SU-DHL-6 (cell line): ENCODE data around the gene SORCS2.

Source experiments
- H2AFZ ChIP-seq: fragments of 200-600 bp; sonication (generic); 2 replicates; pipeline ENCODE4 v1.6.1; 2014; ENCODE audit warnings: low read depth, mild to moderate bottlenecking, moderate library complexity, mixed read lengths, antibody characterized with exemption, low read length; ENCODE audit not compliant: severe bottlenecking
- H3F3A ChIP-seq: fragments of 200-600 bp; shearing (Covaris generic); 2 replicates; pipeline ENCODE4 v1.6.0; 2016; ENCODE audit warnings: antibody characterized with exemption, mild to moderate bottlenecking; ENCODE audit not compliant: insufficient read depth
- H3K27ac ChIP-seq: fragments of 200-600 bp; sonication (generic); 2 replicates; pipeline ENCODE4 v1.5.1; 2016; ENCODE audit warnings: low read depth, mild to moderate bottlenecking, low read length, moderate library complexity, mixed read lengths
- H3K27me3 ChIP-seq: fragments of 200-600 bp; sonication (generic), shearing (Covaris generic); 2 replicates; pipeline ENCODE4 v1.6.0; 2014; ENCODE audit warnings: mild to moderate bottlenecking, low read length
- H3K36me3 ChIP-seq: fragments of 200-600 bp; sonication (generic); 2 replicates; pipeline ENCODE4 v1.6.1; 2014; ENCODE audit warnings: mild to moderate bottlenecking, low read length, mixed read lengths
- H3K4me2 ChIP-seq: fragments of 300-600, 200-600 bp; shearing (Covaris generic), sonication (generic); 2 replicates; pipeline ENCODE4 v1.6.0; 2014; ENCODE audit warnings: low read length, low read depth, mild to moderate bottlenecking; ENCODE audit not compliant: poor library complexity, severe bottlenecking
- H3K4me3 ChIP-seq: fragments of 200-600 bp; sonication (generic); 2 replicates; pipeline ENCODE4 v1.5.1; 2014; ENCODE audit warnings: antibody characterized with exemption, low read length, mild to moderate bottlenecking, mixed read lengths; ENCODE audit not compliant: insufficient read depth, poor library complexity, severe bottlenecking
- H3K79me2 ChIP-seq: fragments of 200-600 bp; sonication (generic); 2 replicates; pipeline ENCODE4 v1.6.1; 2014; ENCODE audit warnings: mild to moderate bottlenecking, low read length, moderate library complexity; ENCODE audit not compliant: insufficient read depth
- H3K9ac ChIP-seq: fragments of 200-600 bp; sonication (generic); 2 replicates; pipeline ENCODE4 v1.7.0; 2014; ENCODE audit warnings: mild to moderate bottlenecking, low read length
- H3K9me2 ChIP-seq: fragments of 200-600 bp; sonication (generic); replicated peaks from 2 replicates; pipeline ENCODE4 v1.6.1; 2014; ENCODE audit warnings: low read length; ENCODE audit not compliant: insufficient read depth
- H3K9me3 ChIP-seq: fragments of 200-600 bp; sonication (generic); 2 replicates; pipeline ENCODE4 v1.6.1; 2014; ENCODE audit warnings: low read length, mixed read lengths; ENCODE audit not compliant: insufficient read depth
- H4K20me1 ChIP-seq: fragments of 200-600 bp; sonication (generic); 2 replicates; pipeline ENCODE4 v1.6.1; 2014; ENCODE audit warnings: low read depth, mild to moderate bottlenecking, antibody characterized with exemption, low read length, moderate library complexity, mixed read lengths
- CTCF ChIP-seq: fragments of 200-600 bp; sonication (generic); IDR thresholded peaks from one replicate; pipeline ENCODE4 v1.5.1; 2017; ENCODE audit warnings: antibody characterized with exemption, mild to moderate bottlenecking, low read length, moderate library complexity; ENCODE audit not compliant: insufficient read depth, poor library complexity, severe bottlenecking
- EZH2phosphoT487 ChIP-seq: fragments of 200-600 bp; sonication (generic), shearing (Covaris generic); conservative IDR thresholded peaks from 2 replicates; pipeline ENCODE4 v1.6.1; 2018; ENCODE audit warnings: mild to moderate bottlenecking, antibody characterized with exemption, low read length, moderate library complexity, mixed read lengths

Gene SORCS2

DNA sequence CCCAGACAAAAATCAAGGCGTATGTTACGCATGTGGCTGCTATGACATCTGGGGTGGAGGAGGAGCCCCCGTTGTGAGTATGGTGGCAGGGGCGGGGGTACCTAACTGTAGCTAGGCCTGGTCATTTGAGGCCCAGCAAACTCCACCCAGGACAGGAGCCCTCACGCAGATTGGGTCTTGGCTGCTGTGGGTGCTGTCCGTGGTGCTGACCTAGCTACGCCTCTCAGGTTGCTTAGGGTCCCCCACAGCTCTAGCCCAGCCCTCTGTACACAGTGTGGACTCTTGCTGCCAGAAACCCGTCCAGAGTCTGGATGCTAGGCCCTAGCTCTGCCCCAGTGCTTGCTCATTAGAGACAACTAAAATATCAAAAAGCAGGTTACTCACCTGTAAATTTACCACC lies 389.1 kb downstream of the SORCS2 start:
- Histone ChIP-seq H3K79me2 (no peaks in the 10 kb centered on the region), H4K20me1 (no peaks in the 10 kb centered on the region), H3K36me3 (no peaks in the 10 kb centered on the region), H3K9me2 (no peaks in the 10 kb centered on the region), H3K9me3 (peaks cover 10% of the 10 kb centered on the region; the same call in 1 of the 2 replicates), H3K4me3 (no peak overlapping the region), H3K27ac (no peak overlapping the region), H3K27me3 (no peaks in the 10 kb centered on the region), H3K4me2 (no peak overlapping the region), H3F3A (no peaks in the 10 kb centered on the region), H3K9ac (no peak overlapping the region), H2AFZ (no peak overlapping the region)
- TF ChIP-seq EZH2phosphoT487 = no peak

- no peak overlapping the region for H2AFZ ChIP-seq
- no peaks in the 10 kb centered on the region for H3K79me2 ChIP-seq
These were observed 390.2 kb downstream of the SORCS2 start for GRCh38 chr4:7582313-7583097.

GRCh38 chr4:7584098-7584497 lies 391.8 kb downstream of the SORCS2 start:
- Histone ChIP-seq H3K9ac (no peak overlapping the region), H3K27me3 (no peaks in the 10 kb centered on the region), H3K36me3 (no peaks in the 10 kb centered on the region), H3K9me2 (no peaks in the 10 kb centered on the region), H3K9me3 (no peaks in the 10 kb centered on the region), H2AFZ (no peak overlapping the region), H3K27ac (no peak overlapping the region), H3K79me2 (no peaks in the 10 kb centered on the region), H3K4me3 (no peak overlapping the region), H4K20me1 (no peaks in the 10 kb centered on the region), H3K4me2 (no peak overlapping the region), H3F3A (no peaks in the 10 kb centered on the region)
- TF ChIP-seq EZH2phosphoT487 = no peak
- no peak for TF ChIP-seq CTCF

More at GRCh38 chr4:7582313-7583097, 390.2 kb downstream of the SORCS2 start:
- no peak overlapping the region for H3K27ac ChIP-seq
- no peak overlapping the region for H3K4me3 ChIP-seq
- no peaks in the 10 kb centered on the region for H3K36me3 ChIP-seq
- H3K9me3 ChIP-seq = 0 out of 2 replicates have a peak, but pooled peaks cover under 1% of the 10 kb centered on the region
- no peak overlapping the region for H3K9ac ChIP-seq
- H3K27me3 ChIP-seq = no peaks in the 10 kb centered on the region
- TF ChIP-seq CTCF = no peak
- TF ChIP-seq EZH2phosphoT487 = no peak
- no peaks in the 10 kb centered on the region for H4K20me1 ChIP-seq
- H3F3A ChIP-seq = no peaks in the 10 kb centered on the region
- H3K9me2 ChIP-seq = no peaks in the 10 kb centered on the region
- no peak overlapping the region for H3K4me2 ChIP-seq

DNA sequence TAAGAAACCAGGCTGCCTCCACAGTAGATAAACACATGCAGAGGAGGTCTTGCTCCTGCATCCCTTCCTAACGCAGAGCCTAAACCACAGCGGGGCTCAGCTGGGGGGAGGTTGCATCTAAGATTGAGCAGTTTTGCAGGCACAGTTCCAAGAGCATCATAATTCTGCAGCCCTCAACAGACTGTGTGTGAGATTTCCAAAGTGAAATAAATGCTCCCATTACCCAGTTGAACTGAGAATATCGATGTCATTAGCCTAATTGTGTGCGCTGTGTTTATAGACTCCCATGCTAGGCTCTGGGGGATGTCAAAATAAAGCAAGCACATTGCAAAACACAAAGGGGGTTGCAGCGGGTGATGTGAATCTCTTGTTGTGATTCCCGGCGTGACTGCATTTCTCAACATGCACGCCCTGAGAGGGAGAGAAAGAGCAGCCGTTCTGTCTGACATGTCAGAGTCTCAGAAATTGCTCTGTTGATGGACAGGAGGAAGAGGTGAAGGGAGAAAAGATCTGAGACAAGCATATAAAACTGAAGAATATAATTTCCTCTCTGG lies 392.3 kb downstream of the SORCS2 start:
- no peak for TF ChIP-seq CTCF
- no peak for TF ChIP-seq EZH2phosphoT487
- H3K9me3 ChIP-seq = no peaks in the 10 kb centered on the region
- no peak overlapping the region for H3K4me2 ChIP-seq
- H3K27me3 ChIP-seq = no peaks in the 10 kb centered on the region
- H4K20me1 ChIP-seq = no peaks in the 10 kb centered on the region
- H3K9ac ChIP-seq = no peak overlapping the region
- no peak overlapping the region for H3K27ac ChIP-seq
- H3K36me3 ChIP-seq = no peaks in the 10 kb centered on the region
- H3K9me2 ChIP-seq = no peaks in the 10 kb centered on the region
- no peaks in the 10 kb centered on the region for H3F3A ChIP-seq
- H3K4me3 ChIP-seq = no peak overlapping the region
- no peaks in the 10 kb centered on the region for H3K79me2 ChIP-seq
- no peak overlapping the region for H2AFZ ChIP-seq
